Stimulated activated CD4-positive, alpha-beta T cell treated with anti-CD3 and anti-CD28 coated beads, Interleukin-1b, Interleukin-23, amount 100 ng/mL, for 1 hour (primary cell): ENCODE measurements around the gene CYSTM1.

ENCODE experiments used
- DNase-seq, 2 donors: peaks; one replicate each; pipeline ENCODE4 v3.0.0-alpha.2; 2020; ENCODE audit warnings: low read depth in 2 of 2

CYSTM1 gene

DNA sequence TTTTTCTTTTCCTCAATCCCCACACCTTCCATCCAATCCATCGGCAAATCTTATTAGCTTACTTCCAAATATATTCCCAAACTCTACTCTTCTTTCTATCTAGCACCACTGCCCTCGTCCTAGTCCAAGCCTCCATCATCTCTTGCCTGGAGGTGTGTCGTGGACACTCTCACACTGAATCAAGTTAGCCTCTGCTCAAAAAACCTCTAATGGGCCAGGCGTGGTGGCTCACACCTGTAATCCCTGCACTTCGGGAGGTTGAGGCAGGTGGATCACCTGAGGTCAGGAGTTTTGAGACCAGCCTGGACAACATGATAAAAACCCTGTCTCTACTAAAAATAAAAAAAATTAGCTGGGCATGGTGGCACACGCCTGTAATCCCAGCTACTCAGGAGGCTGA lies 81.7 kb downstream of the CYSTM1 start:
- DNase-seq = no peak

DNA sequence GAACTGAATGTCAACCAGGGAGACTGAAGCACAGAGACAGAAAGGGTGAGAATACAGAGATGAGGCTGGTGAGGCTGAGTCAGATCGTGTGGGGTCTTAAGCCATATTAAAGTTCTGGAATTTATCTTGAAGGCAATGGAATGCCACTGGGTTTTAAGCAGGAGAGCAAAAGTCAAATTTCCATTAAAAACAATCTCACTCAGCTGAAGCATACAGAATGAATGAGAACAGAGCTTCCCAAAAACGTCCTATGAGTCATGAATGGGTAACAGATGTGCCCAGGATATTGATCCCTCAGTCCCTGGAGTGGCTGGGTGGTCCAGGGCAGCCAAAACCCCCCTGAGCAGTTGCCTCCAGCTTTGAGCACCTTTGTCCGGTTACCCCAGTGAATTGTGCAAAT lies 83.0 kb downstream of the CYSTM1 start:
- DNase-seq = no peak

DNA sequence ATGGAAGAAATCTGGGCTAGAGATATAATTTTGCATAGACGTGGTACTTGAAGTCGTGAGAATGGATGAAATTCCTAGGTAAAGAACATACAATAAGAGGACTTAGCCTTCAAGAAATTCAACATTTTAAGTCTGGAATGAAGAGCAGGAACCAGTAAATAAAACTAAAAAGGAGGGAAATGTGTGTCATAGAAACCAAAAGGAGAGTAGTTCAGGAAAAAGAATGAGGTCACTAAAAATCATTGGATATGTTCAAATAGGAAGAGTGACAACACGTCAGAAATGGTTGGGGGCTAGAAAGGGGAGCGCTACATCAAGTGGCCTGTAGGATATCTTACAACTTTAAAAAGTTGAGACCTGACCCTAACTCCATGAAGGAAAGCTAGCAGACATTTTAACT lies 83.9 kb downstream of the CYSTM1 start:
- no peak for DNase-seq

DNA sequence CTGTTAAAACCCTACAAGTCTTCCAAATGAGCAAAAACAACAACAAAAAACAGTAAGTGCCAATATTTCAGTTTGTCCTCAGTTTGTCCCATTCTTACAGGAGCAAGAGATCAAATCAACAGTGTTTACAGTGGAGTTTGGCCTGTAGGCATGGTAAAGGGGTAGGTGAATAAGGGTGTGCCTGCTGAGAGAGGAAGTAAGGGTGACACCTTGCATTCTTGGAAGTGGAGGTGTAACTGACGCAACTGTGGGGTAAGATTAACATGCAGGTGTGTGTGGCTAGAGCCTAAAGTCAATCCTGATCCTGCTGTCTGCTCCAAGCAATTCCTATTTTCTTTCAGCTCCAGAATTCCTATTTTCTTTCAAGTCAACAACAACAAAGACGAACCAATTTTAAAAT lies 84.5 kb downstream of the CYSTM1 start:
- no peak for DNase-seq

DNA sequence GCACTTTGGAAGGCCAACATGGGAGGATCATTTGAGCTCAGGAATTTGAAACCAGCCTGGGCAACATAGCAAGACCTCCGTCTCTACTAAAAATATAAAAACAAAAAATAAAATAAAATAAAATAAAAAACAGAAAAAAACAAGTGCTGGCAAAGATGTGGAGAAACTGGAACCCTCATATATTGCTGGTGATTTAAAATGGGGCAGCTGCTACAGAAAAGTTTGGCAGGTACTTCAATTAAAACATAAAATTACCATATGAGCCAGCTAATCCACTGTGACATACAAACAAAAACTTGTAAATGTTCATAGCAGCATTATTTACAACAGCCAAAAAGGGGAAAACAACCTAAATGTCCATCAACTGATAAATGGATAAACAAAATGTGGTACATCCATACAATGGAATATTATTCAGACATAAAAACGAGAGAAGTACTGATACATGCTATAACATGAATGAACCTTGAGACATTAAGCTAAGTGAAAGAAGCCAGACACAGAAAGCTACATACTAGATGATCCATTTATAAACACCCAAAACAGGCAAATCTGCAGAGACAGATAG lies 85.2 kb downstream of the CYSTM1 start:
- DNase-seq = no peak

DNA sequence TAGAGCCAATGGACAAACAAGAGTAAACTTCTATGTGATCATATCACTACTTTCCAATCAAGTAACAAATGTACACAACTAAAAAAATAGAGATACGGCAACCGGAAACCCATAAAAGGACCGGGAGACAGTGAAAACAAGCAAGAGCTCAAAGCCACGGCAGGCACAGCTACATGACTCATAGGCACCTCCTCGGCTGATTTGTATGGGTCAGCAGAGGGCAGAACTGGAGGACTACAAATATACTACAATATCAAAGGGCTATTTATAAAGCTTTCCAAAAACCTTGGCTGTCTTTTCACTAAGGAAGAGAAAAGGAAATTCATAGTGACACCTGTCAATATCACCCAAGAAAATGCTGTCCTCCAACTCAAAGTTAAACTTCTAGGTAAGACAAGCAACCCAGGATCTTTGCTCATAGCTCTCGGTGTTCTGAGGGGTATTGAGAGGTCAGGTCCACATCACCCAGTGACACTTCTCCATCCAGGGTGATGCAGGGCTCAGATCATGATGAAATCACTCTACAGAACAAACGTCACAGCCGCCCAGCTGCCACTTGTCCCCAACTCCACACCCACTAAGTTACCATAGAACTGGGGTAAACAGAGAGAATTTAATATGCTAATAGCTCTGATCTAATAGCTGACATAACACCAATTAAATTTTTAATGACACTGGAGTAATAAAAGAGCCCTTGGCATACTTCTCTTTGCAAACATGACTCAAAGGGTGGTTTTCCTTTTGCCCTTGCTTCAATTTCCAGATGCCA lies 86.6 kb downstream of the CYSTM1 start:
- DNase-seq = no peak

DNA sequence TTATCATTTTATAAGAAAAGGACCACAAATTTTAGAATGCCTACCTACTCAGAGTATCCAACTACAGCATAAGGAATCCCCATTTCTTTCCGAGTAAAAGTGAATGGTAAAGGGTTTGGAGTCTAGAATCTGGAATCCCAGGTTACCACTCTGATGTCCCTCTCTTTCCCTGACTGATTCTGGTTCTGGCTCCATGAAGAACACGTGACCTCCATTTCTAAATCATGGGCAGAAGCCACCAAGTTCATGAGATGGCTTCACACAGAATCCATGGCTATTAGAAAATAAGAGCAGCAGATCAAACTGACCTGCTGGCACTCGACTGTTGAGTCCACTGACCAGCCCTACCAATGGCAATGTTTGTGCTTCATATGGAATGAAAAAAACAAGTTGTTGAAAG lies 87.2 kb downstream of the CYSTM1 start:
- no peak for DNase-seq

DNA sequence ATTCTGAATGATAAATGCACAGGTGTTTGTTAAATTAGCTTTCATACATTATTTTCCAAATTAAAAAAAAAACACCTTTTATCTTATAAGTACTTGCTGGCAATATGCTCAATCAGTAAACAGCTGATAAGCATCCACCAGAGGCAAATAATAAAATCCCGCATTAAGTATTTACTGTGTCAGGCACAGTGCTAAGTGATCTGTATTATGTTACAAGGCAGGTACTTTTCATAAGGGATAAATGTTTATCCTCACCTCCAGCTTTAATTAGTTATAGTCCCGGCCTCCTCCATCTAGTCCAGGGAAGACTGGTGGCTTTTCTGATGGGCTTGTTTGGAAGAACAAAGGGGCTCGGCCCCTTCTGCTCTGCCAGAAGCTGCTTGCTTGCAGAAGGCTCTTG lies 87.9 kb downstream of the CYSTM1 start:
- DNase-seq = no peak

DNA sequence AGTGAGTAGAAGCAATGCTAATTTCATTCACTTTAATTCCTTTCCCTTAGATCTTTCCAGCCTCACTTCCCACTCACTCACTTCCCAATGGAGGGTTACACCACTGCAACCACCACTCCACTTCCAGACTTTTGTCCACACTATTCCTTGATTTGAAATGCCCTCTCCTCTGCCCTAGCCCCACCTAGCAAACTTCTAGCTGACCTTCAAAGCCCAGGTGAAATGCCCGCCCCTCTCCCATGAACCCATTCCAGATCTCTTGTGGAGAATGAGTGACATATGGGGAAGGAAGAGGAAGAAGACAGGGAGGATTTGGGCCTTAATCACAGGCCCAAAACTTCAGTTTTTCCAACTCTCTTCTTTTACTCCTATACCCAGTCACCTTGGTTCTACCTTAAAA lies 90.9 kb downstream of the CYSTM1 start:
- no peak for DNase-seq

DNA sequence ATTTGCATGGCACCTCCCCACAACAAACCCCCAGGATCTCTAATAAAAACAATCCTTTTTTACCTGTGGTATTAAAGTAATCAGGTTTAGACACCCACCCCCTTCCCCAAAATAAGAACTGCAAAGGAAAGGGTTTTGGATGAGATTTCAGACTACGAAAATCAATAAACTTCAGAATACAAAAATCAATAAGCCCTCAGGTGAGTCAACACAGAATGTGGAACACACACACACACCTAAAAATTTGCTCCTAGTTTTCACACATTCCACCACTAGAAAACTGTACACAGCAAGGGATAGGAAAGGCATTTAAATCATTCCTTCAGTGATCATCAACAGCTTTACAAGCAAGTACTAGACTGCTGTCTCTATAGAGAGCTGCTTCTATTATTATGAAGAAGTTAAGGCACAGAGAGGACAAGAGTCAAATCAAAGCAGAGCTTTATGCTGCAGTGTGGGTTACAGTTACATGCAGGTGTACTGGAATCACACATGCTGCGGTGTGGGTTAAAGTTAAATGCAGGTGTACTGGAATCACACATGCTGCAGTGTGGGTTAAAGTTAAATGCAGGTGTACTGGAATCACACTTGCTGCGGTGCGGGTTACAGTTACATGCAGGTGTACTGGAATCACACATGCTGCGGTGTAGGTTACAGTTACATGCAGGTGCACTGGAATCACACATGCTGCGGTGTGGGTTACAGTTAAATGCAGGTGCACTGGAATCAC lies 91.6 kb downstream of the CYSTM1 start:
- no peak for DNase-seq

DNA sequence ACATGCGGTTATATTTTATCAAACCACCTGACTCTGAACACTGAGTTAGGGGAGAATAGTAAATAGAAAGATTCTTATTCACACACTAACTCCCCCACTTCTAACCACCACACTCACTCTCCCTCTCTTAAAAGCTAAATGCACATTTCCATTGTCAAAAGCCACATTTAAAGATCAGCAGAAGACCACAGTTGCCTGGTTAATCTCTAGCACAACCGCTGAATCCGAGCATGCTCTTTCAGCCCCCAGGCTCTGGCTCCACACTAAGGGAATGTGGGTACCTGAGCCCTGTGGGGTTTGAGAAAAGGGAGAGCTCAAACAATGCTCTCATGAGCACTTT lies 92.2 kb downstream of the CYSTM1 start:
- no peak for DNase-seq

DNA sequence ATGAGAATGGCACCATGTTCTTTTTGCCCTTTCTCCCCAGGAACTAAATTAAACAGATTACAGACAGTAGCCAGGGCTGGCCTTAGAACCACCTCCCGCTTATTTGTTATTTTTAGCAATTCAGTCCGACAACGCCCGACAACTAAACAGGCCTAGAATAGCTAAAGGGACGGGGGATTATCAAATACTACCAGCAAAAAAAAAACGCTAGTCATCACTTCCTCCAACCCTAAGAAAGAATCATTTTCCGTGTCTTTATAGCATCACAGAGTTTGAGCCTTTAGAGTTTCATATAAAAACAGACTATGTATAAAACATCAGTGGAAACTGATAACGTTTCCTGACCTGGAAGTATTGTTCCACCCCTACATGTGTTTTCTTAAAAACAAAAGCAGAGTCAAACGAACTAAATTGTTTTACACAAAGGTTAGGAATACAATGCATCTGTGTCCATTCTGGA lies 92.6 kb downstream of the CYSTM1 start:
- no peak for DNase-seq

DNA sequence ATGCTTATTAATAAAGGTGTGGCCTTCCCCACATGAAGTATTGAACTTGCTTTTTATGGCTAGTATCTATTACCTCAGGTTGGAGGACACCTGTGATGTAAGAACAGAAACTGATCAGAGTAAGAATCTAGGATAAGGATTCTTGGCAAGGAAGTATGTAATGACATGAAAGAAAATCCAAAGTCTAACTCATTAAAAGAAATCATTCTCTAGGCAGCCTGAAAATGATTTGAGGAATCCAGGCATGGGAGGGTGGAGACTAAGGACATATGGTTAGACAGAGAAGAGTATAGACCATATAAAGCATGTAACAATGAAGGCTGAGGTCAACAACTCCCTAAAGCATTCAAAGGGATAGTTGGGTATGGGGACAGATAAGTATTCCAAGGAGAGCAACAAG lies 95.0 kb downstream of the CYSTM1 start:
- no peak for DNase-seq

DNA sequence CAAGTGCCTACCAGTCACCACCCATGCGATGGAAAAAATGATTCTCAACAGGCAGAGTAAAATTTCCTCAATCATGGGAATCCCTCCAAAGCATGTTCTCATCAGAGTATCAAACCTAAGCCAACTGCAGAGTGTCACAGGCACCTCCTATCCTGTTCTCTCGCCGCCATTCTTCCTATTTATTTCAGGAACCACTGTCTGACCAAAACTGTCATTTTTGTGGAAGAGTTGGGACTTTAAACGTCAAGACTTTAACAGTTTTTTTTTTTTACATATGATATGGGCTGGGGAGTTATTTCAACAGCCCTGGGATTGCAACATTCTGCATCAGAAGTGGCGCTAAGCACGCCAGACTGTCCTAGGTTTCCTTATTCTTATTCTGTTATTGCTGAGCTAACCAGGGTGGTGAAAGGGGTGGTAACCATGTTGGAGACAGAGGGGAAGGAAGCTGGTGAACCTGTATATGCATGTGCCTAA lies 98.5 kb downstream of the CYSTM1 start:
- DNase-seq = no peak

DNA sequence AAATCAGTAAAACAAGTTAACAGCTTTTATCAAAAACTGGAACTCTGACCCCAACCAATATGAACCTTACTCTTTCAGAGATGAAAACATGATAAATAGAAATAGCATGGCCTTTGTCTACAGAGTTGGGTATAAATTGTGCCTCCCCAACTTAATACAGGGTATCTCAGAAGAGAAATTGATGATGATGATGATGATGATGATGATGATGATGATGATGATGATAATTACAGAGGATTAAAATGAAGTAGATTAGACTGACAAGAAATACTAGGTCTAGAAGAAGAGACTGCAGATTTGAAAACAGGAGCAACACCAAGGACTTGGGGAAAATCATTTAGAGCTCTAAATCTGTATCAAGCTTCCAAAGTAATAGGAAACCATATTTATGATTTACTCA lies 100.8 kb downstream of the CYSTM1 start:
- DNase-seq = no peak

DNA sequence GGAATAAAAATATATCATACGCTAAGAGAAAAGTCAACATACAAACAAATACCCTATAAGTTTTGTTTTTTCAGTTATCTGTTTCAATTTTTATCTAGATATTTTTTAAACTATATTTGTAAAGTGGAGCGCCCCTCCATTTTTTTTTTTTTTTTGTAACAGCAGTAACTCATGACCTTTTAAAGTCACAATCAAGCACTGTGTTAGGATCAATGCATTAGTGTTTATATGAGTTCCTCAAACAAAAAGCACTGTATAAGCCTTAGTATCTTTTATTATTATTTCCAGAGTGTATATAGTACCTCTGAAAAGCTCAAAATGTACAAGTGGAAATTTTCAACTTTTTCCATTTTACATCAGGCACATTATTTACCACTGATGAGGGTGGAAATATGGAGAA lies 107.3 kb downstream of the CYSTM1 start:
- DNase-seq = no peak

DNA sequence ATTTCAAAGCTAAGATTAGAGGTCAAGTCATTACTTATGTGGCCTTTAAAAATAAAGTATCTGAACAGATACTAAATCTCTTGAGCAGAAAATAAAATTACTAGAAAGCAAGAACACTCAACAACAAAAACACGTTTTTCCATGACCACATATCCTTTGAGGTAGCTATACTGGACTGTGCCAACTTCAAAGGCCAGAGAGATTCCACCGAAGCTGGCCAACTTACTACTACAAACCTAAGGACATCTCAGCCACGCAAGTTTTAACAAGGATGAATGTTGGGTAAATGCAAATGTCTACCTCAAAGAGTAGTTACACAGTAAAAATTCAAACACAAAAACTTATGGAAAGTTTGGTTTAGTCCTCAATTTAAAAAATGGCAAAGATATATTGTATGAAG lies 109.0 kb downstream of the CYSTM1 start:
- DNase-seq = no peak

DNA sequence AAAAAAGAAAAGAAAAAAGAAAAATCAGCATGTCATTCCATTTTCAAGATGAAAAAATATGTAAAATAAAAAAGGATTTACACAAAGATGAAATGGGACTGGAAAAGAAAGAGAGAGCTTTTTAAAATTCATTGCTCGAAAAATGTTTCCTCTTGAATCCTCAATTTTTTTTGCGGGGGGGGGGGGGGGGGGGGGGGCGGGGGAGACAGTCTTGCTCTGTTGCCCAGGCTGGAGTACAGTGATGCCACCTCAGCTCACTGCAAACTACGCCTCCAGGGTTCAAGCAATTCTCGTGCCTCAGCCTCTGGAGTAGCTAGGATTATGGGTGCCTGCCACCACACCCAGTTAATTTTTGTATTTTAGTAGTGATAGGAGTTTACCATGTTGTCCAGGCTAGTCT lies 111.4 kb downstream of the CYSTM1 start:
- DNase-seq = no peak

DNA sequence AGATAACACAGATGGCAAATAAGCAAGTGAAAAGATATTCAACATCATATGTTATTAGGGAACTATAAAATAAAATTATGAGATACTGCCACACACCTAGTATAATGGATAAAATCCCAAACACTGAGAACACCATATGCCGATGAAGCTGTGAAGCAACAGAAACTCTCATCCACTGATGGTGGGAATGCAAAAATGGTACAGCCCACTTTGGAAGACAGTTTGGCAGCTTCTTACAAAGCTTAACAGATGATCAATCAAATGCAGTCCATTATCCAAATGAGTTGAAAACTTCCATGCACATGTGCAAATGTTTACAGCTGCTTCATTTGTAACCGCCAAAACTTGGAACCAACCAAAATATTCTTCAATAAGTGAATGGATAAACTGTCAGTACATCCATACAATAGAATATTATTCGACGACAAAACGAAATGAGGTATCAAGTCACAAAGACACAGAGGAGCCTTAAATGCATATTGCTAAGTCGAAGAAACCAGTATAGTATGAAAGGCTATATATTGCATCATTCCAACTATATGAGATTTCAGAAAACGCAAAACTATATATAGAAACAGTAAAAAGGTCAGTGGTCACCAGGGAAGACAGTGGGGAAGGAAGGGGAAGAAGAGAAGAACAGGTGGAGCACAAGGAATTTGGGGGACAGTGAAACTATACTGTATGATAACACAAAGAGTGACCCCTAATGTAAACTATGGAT lies 113.0 kb downstream of the CYSTM1 start:
- no peak for DNase-seq

DNA sequence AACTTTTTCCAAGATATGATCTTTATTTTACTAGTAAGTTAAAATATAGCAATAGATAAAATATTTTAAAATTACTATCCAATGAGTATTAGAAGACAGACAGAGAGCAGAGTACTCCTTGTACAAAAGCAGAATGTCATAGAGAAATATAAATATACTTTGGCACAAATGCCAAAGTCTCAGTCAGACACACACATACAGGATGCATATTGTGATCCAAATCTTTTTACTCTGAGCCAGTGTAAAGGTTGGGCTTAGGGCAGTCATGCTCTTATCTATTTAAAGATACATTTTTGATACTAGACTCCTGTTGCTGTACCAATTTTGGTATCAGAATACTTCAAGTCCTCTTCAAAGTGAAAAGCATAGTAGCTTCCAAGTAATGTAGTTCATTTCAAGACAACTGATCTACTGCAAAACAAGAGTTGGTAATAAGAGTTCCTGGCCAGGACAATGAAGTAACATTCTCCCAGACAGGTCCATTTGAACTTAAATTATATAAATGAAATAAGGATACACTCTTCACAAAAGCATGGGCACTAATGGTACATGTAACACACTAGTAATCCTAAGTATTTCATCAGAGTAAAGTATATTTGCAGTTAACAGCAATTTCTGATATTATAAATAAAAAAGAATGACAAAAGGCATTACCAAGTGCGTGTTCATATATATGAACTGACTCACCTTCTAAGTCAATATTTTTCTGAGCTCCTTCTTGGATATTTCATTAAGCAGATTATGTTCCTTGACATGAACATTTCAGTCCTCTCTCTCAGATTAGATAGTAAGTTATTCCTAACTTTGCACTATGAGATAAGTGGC lies 117.4 kb downstream of the CYSTM1 start:
- DNase-seq = no peak
